Progenitor cell of endocrine pancreas (in vitro differentiated cells): ENCODE data around the gene KRTAP2-1. TPM values are rescaled to one million over a fixed set of nuclear protein-coding genes. Genes with fewer than 3 reads are reported as not detected.
"Not testable (repeated sequence)": the region's sequence is repeated elsewhere in the genome, so short reads cannot be mapped to it uniquely, and the experiment has no call there.

Experiments used
- DNase-seq: peaks from one replicate; pipeline ENCODE4 v3.0.0; 2021; ENCODE audit warnings: low spot score; ENCODE audit not compliant: unreplicated experiment
- H3K27ac Mint-ChIP-seq: 2 replicates; pipeline ENCODE4 v1.8.0; 2021; ENCODE audit warnings: mild to moderate bottlenecking, moderate library complexity, mixed read lengths
- H3K27me3 Mint-ChIP-seq: 2 replicates; pipeline ENCODE4 v1.8.0; 2021; ENCODE audit warnings: mixed read lengths
- H3K36me3 Mint-ChIP-seq: 2 replicates; pipeline ENCODE4 v1.8.0; 2022; ENCODE audit warnings: mixed read lengths; ENCODE audit not compliant: insufficient read depth
- H3K4me1 Mint-ChIP-seq: 2 replicates; pipeline ENCODE4 v1.8.0; 2021; ENCODE audit warnings: low read depth, mixed read lengths
- H3K4me3 Mint-ChIP-seq: 2 replicates; pipeline ENCODE4 v1.8.0; 2021; ENCODE audit warnings: low read depth, mild to moderate bottlenecking, moderate library complexity, mixed read lengths
- H3K9me3 Mint-ChIP-seq: 2 replicates; pipeline ENCODE4 v1.8.0; 2021; ENCODE audit warnings: low read depth, mixed read lengths
- CTCF ChIP-seq: fragments of 200-600 bp; sonication (generic); IDR thresholded peaks from one replicate; pipeline ENCODE4 v1.5.0; 2021; ENCODE audit warnings: antibody characterized with exemption, mild to moderate bottlenecking; ENCODE audit not compliant: unreplicated experiment
- total RNA-seq: library from RNA; stranded (reverse); gene quantifications from 2 replicates; pipeline ENCODE4 v1.2.1, GENCODE V29; 2021

The KRTAP2-1 gene
- total RNA-seq, 1 donor from 2014 or later: not detected

GRCh38 chr17:41073676-41074075 lies 26.6 kb upstream of the KRTAP2-1 start:
- H3K27ac Mint-ChIP-seq: no peak overlapping the region
- H3K4me3 Mint-ChIP-seq: no peak overlapping the region
- no peak for TF ChIP-seq CTCF
- no peaks in the 10 kb centered on the region for H3K36me3 Mint-ChIP-seq
- DNase-seq: no peak
- H3K27me3 Mint-ChIP-seq: peaks cover 9% of the 10 kb centered on the region
- H3K4me1 Mint-ChIP-seq: no peaks in the 10 kb centered on the region
- H3K9me3 Mint-ChIP-seq: no peaks in the 10 kb centered on the region

- DNase-seq: no peak
- Mint-ChIP-seq H3K4me3 (no peak overlapping the region), H3K36me3 (no peaks in the 10 kb centered on the region), H3K27me3 (peaks cover 9% of the 10 kb centered on the region), H3K4me1 (no peaks in the 10 kb centered on the region), H3K27ac (peak overlapping the region; percentile 7), H3K9me3 (no peaks in the 10 kb centered on the region)
- TF ChIP-seq CTCF: no peak
Measured at GRCh38 chr17:41071606-41072360, 24.7 kb upstream of the KRTAP2-1 start.

GRCh38 chr17:41069031-41069430 lies 21.9 kb upstream of the KRTAP2-1 start:
- no peak for TF ChIP-seq CTCF
- Mint-ChIP-seq H3K9me3 (no peaks in the 10 kb centered on the region), H3K4me1 (peaks cover 2% of the 10 kb centered on the region), H3K27me3 (no peaks in the 10 kb centered on the region), H3K27ac (no peak overlapping the region), H3K4me3 (no peak overlapping the region), H3K36me3 (no peaks in the 10 kb centered on the region)
- no peak for DNase-seq

- DNase-seq: no peak
- no peak overlapping the region for H3K4me3 Mint-ChIP-seq
- no peaks in the 10 kb centered on the region for H3K36me3 Mint-ChIP-seq
- no peaks in the 10 kb centered on the region for H3K9me3 Mint-ChIP-seq
- no peak for TF ChIP-seq CTCF
- peaks cover 2% of the 10 kb centered on the region for H3K4me1 Mint-ChIP-seq
- H3K27ac Mint-ChIP-seq: no peak overlapping the region
- no peaks in the 10 kb centered on the region for H3K27me3 Mint-ChIP-seq
Measured at GRCh38 chr17:41067281-41067680, 20.2 kb upstream of the KRTAP2-1 start.

- no peaks in the 10 kb centered on the region for H3K9me3 Mint-ChIP-seq
- H3K27ac Mint-ChIP-seq: no peak within 1 kb of the TSS
- H3K4me1 Mint-ChIP-seq: peaks cover 2% of the 10 kb centered on the region
- no peak for TF ChIP-seq CTCF
- no peaks in the 10 kb centered on the region for H3K27me3 Mint-ChIP-seq
- H3K36me3 Mint-ChIP-seq: no peaks in the 10 kb centered on the region
- no peak for DNase-seq
- no peak within 1 kb of the TSS for H3K4me3 Mint-ChIP-seq
Measured at GRCh38 chr17:41065829-41066624, 18.9 kb upstream of the KRTAP2-1 start, which contains the start of gene KRTAP2-4. Gene KRTAP2-4 (minus strand): TSS chr17:41065879. CDS start chr17:41065845, 34 bp downstream.

GRCh38 chr17:41065016-41065689 lies 18.0 kb upstream of the KRTAP2-1 start:
- not testable (repeated sequence) for H3K4me3 Mint-ChIP-seq, H3K4me1 Mint-ChIP-seq, H3K27me3 Mint-ChIP-seq, DNase-seq, H3K9me3 Mint-ChIP-seq, H3K36me3 Mint-ChIP-seq, H3K27ac Mint-ChIP-seq
